ENCODE measurements around the gene HEBP1.

Gene HEBP1

DNA sequence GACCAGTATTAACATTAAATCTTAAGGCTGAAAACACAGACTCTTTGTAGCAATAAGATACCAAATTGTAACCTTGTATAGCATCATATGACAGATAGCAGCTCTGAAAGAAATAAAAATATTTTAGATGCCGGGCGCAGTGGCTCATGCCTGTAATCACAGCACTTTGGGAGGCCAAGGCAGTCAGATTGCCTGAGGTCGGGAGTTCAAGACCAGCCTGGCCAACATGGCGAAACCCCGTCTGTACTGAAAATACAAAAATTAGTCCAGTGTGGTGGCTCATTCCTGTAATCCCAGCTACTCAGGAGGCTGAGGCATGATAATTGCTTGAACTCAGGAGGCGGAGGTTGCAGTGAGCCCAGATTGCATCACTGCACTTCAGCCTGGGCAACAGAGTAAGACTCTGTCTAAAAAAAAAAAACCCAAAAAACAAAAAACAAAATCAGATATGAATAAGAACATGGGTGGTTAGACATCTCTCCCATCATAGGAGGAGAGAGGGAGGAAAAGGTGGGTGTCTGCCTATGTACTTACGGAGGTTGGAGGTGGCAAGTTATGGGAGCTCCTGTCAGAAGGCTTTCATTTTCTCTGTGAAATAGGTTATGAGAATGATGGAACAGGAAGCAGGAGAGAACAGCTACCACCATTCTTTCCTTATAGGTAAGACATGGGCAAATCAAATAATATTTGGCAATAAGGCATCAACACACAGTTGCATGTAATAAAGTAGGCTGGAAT is 7.6 kb upstream of the HEBP1 start:
- DNase-seq (ENCODE audit: extremely low spot score) = no peak
- POLR2A ChIA-PET = interaction anchor here (0.7 kb wide), 1 partner anchor 93 kb away, joined by 3 read pairs; no protein-coding TSS in a partner anchor
- TF ChIP-seq LEF1 (IDR thresholded peaks at IDR 0.05; ENCODE audit: borderline replicate concordance) = no peak
- no peak for TF ChIP-seq SP1 (IDR thresholded peaks at IDR 0.05)
- no peak for TF ChIP-seq CTBP1 (IDR thresholded peaks at IDR 0.05; ENCODE audit: borderline replicate concordance)
- TF ChIP-seq ELF4 (IDR thresholded peaks at IDR 0.05) = no peak
- TF ChIP-seq TARDBP (IDR thresholded peaks at IDR 0.05) = no peak
- TF ChIP-seq BHLHE40 (IDR thresholded peaks at IDR 0.05; ENCODE audit: borderline replicate concordance) = no peak
- CTCF ChIA-PET = interaction anchor here (0.6 to 1.1 kb wide), 2 partner anchors 22 to 171 kb away, joined by 3 read pairs; no protein-coding TSS in a partner anchor

GRCh38 chr12:13005649-13006048 is 5.6 kb upstream of the HEBP1 start:
- CTCF ChIA-PET = no interaction called here
- TF ChIP-seq ELF4 (IDR thresholded peaks at IDR 0.05) (no peak), HDGF (IDR thresholded peaks at IDR 0.05; ENCODE audit: borderline replicate concordance) (no peak), SP1 (IDR thresholded peaks at IDR 0.05) (no peak), FOXA1 (IDR thresholded peaks at IDR 0.05) (no peak), FOXK2 (IDR thresholded peaks at IDR 0.05) (no peak), BHLHE40 (IDR thresholded peaks at IDR 0.05; ENCODE audit: borderline replicate concordance) (no peak), TARDBP (IDR thresholded peaks at IDR 0.05) (no peak), CTBP1 (IDR thresholded peaks at IDR 0.05; ENCODE audit: borderline replicate concordance) (no peak), L3MBTL2 (conservative IDR thresholded peaks at IDR 0.05) (no peak), SUZ12 (IDR thresholded peaks at IDR 0.05) (no peak), FOXM1 (IDR thresholded peaks at IDR 0.05; ENCODE audit: borderline replicate concordance) (no peak), ARNT (IDR thresholded peaks at IDR 0.05) (no peak), LEF1 (IDR thresholded peaks at IDR 0.05; ENCODE audit: borderline replicate concordance) (no peak), NFRKB (IDR thresholded peaks at IDR 0.05) (no peak), ZNF384 (IDR thresholded peaks at IDR 0.05) (no peak)
- TF ChIP-seq, protein P1, sequence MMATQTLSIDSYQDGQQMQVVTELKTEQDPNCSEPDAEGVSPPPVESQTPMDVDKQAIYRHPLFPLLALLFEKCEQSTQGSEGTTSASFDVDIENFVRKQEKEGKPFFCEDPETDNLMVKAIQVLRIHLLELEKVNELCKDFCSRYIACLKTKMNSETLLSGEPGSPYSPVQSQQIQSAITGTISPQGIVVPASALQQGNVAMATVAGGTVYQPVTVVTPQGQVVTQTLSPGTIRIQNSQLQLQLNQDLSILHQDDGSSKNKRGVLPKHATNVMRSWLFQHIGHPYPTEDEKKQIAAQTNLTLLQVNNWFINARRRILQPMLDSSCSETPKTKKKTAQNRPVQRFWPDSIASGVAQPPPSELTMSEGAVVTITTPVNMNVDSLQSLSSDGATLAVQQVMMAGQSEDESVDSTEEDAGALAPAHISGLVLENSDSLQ (IDR thresholded peaks at IDR 0.05) = no peak
- DNase-seq (ENCODE audit: extremely low spot score) = no peak
- POLR2A ChIA-PET = no interaction called here

- TF ChIP-seq, protein P1 (IDR thresholded peaks at IDR 0.05) = no peak
- TF ChIP-seq TARDBP (IDR thresholded peaks at IDR 0.05) = no peak
- TF ChIP-seq ELF4 (IDR thresholded peaks at IDR 0.05) = no peak
- no peak for TF ChIP-seq BHLHE40 (IDR thresholded peaks at IDR 0.05; ENCODE audit: borderline replicate concordance)
- TF ChIP-seq ARNT (IDR thresholded peaks at IDR 0.05) = no peak
- no peak for TF ChIP-seq L3MBTL2 (conservative IDR thresholded peaks at IDR 0.05)
- TF ChIP-seq NFRKB (IDR thresholded peaks at IDR 0.05) = no peak
- TF ChIP-seq CTBP1 (IDR thresholded peaks at IDR 0.05; ENCODE audit: borderline replicate concordance) = no peak
- TF ChIP-seq SUZ12 (IDR thresholded peaks at IDR 0.05) = no peak
- TF ChIP-seq SP1 (IDR thresholded peaks at IDR 0.05) = no peak
- TF ChIP-seq FOXA1 (IDR thresholded peaks at IDR 0.05) = no peak
- TF ChIP-seq FOXM1 (IDR thresholded peaks at IDR 0.05; ENCODE audit: borderline replicate concordance) = no peak
- TF ChIP-seq HDGF (IDR thresholded peaks at IDR 0.05; ENCODE audit: borderline replicate concordance) = no peak
- TF ChIP-seq LEF1 (IDR thresholded peaks at IDR 0.05; ENCODE audit: borderline replicate concordance) = no peak
- TF ChIP-seq ZNF384 (IDR thresholded peaks at IDR 0.05) = no peak
- TF ChIP-seq FOXK2 (IDR thresholded peaks at IDR 0.05) = no peak
- ChIA-PET CTCF (no interaction called here), POLR2A (no interaction called here)
- DNase-seq (ENCODE audit: extremely low spot score) = no peak
Observed at GRCh38 chr12:13004986-13005385, 4.9 kb upstream of the HEBP1 start.

DNA sequence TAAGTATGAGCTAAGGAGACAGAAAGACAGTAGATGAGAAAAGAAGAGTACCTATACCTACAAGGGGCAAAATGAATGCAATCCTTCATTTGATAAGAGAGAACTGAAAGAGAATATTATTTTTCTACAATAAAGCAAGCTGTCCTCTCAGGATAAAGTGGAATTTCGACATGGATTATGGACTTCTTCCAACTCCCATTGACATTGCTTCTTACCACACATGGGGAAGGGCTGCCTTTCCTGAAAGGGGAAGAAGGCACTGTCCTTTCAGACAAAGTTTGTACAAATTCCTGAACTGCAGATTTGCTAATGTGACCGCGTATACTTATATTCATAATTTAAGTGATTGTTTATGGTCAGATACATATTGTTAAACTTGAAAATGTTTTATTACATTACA is 4.3 kb upstream of the HEBP1 start:
- POLR2A ChIA-PET = no interaction called here
- no peak for TF ChIP-seq ARNT (IDR thresholded peaks at IDR 0.05)
- no peak for TF ChIP-seq ZNF384 (IDR thresholded peaks at IDR 0.05)
- no peak for TF ChIP-seq L3MBTL2 (conservative IDR thresholded peaks at IDR 0.05)
- TF ChIP-seq NFRKB (IDR thresholded peaks at IDR 0.05) = no peak
- TF ChIP-seq FOXA1 (IDR thresholded peaks at IDR 0.05) = no peak
- no peak for TF ChIP-seq ELF4 (IDR thresholded peaks at IDR 0.05)
- TF ChIP-seq, protein P1 (IDR thresholded peaks at IDR 0.05) = no peak
- TF ChIP-seq SP1 (IDR thresholded peaks at IDR 0.05) = no peak
- TF ChIP-seq LEF1 (IDR thresholded peaks at IDR 0.05; ENCODE audit: borderline replicate concordance) = no peak
- no peak for TF ChIP-seq TARDBP (IDR thresholded peaks at IDR 0.05)
- no peak for TF ChIP-seq FOXK2 (IDR thresholded peaks at IDR 0.05)
- DNase-seq (ENCODE audit: extremely low spot score) = no peak
- CTCF ChIA-PET = no interaction called here

DNA sequence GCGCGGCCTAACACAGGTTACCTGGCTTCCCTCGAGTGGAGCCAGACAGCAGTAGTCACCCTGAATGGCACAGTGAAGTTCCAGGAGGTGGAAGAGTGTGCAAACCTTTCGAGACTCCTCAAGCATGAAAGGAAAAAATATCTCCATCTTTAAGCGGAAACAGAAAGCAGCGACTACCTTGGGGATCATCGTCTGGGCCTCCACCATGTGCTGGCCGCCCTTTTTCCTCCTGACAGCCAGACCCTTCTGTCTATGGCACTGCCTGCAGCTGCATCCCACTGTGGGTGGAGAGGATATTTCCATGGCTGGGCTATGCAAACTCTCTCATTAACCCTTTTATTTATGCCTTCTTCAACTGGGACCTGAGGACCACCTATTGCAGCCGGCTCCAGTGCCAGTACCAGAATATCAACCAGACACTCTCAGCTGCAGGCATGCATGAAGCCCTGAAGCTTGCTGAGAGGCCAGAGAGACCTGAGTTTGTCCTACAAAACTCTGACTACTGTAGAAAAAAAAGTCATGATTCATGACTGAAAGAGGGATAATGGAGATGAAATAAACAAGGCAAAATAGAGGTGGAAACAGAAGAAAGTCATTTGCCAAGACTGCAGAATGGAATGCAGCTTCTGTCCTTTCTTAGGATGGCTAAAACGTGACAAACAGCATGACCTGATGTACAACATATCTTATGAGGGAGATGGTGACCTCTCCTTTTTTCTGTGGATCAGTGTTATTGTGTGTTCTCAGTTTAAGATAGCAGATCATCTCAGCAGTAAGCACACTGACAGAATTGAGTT is 2.4 kb upstream of the HEBP1 start:
- CTCF ChIA-PET = interaction anchor here (0.6 kb wide), 1 partner anchor 207 kb away, joined by 5 read pairs; no protein-coding TSS in a partner anchor
- TF ChIP-seq L3MBTL2 (conservative IDR thresholded peaks at IDR 0.05) (peak; percentile 48; the same call in 1 of the 2 replicates), SP1 (IDR thresholded peaks at IDR 0.05) (no peak), ELF4 (IDR thresholded peaks at IDR 0.05) (no peak)
- TF ChIP-seq, protein P1 (IDR thresholded peaks at IDR 0.05) = no peak
- no peak for DNase-seq (ENCODE audit: extremely low spot score)
- POLR2A ChIA-PET = no interaction called here
